ENCODE measurements around the gene PTPN13.

- no peak for TF ChIP-seq POLR2AphosphoS5 (IDR thresholded peaks at IDR 0.05; ENCODE audit: low read depth, low read length)
- TF ChIP-seq SIN3A (IDR thresholded peaks at IDR 0.05; ENCODE audit: borderline replicate concordance, insufficient read depth, low read length), result no peak
- TF ChIP-seq REST (IDR thresholded peaks at IDR 0.05; ENCODE audit: insufficient read depth in 1 of 2, low read depth in 2 of 2, low read length in 2 of 2), result no peak
Observed at GRCh38 chr4:86816501-86817273, 222.6 kb downstream of the PTPN13 start.
